Endodermal cell (in vitro differentiated cells): ENCODE data around the gene LRP4. TPM values are rescaled to one million over a fixed set of nuclear protein-coding genes. Genes with fewer than 3 reads are reported as not detected.

Source experiments
- DNase-seq: peaks from one replicate; pipeline ENCODE4 v3.0.0-alpha.2; 2017
- H3K27ac ChIP-seq: 2 replicates; pipeline ENCODE4 v1.5.1; 2013; ENCODE audit warnings: mild to moderate bottlenecking, low read depth, low read length, moderate library complexity
- H3K27me3 ChIP-seq: 2 replicates; pipeline ENCODE4 v1.6.1; 2013; ENCODE audit warnings: mild to moderate bottlenecking, low read length, moderate library complexity; ENCODE audit not compliant: insufficient read depth, control insufficient read depth, poor library complexity, severe bottlenecking
- H3K36me3 ChIP-seq: 2 replicates; pipeline ENCODE4 v1.7.0; 2013; ENCODE audit warnings: mild to moderate bottlenecking, low read length, moderate library complexity; ENCODE audit not compliant: control insufficient read depth, insufficient read depth
- H3K4me1 ChIP-seq: one replicate; pipeline ENCODE4 v1.7.0; 2013; ENCODE audit warnings: low read length; ENCODE audit not compliant: control insufficient read depth, insufficient read depth
- H3K4me3 ChIP-seq: 2 replicates; pipeline ENCODE4 v1.5.1; 2013; ENCODE audit warnings: mild to moderate bottlenecking, low read length, moderate library complexity
- H3K9ac ChIP-seq: 2 replicates; pipeline ENCODE4 v1.6.1; 2013; ENCODE audit warnings: mild to moderate bottlenecking, low read length, moderate library complexity; ENCODE audit not compliant: poor library complexity, severe bottlenecking; ENCODE audit errors: extremely low read depth
- H3K9me3 ChIP-seq: 2 replicates; pipeline ENCODE4 v1.6.1; 2013; ENCODE audit warnings: mild to moderate bottlenecking, low read length, moderate library complexity; ENCODE audit not compliant: control insufficient read depth
- H3K27ac Mint-ChIP-seq: 2 replicates; pipeline ENCODE4 v1.8.0; 2020; ENCODE audit warnings: mixed read lengths
- H3K27me3 Mint-ChIP-seq: 2 replicates; pipeline ENCODE4 v1.8.0; 2021; ENCODE audit warnings: mild to moderate bottlenecking, mixed read lengths; ENCODE audit not compliant: insufficient read depth
- H3K36me3 Mint-ChIP-seq: 2 replicates; pipeline ENCODE4 v1.8.0; 2020; ENCODE audit warnings: low read depth, mixed read lengths
- H3K4me1 Mint-ChIP-seq: 2 replicates; pipeline ENCODE4 v1.8.0; 2020; ENCODE audit warnings: mixed read lengths
- H3K4me3 Mint-ChIP-seq: 2 replicates; pipeline ENCODE4 v1.8.0; 2020; ENCODE audit warnings: mild to moderate bottlenecking, moderate library complexity, mixed read lengths
- H3K9me3 Mint-ChIP-seq: 2 replicates; pipeline ENCODE4 v1.8.0; 2020; ENCODE audit warnings: mild to moderate bottlenecking, mixed read lengths
- CTCF ChIP-seq: fragments of 200-600 bp; sonication (generic); conservative IDR thresholded peaks from 2 replicates; pipeline ENCODE4 v1.5.0; 2021; ENCODE audit warnings: antibody characterized with exemption, mild to moderate bottlenecking
- WGBS, 2 experiments: methylation state at CpG; one replicate each; pipeline versions ENCODE4 v1.1.5 to v1.1.7; 2013; ENCODE audit warnings: missing lambda C conversion rate in 2 of 2, mixed read lengths in 1 of 2; ENCODE audit not compliant: insufficient coverage in 1 of 2, insufficient read length in 1 of 2; 5-methylcytosine and 5-hydroxymethylcytosine counted together
- total RNA-seq, 2 donors: library from RNA; stranded (reverse); fragmentation: NEBNext Ultra II Directional in 1 of 2; extraction: Animal tissue kit (Norgen Biotek cat#: 25700) in 1 of 2; gene quantifications; 2 replicates in 1 of 2; 3 replicates in 1 of 2; pipeline ENCODE4 v1.2.1, GENCODE V29; 2021

Gene LRP4
- total RNA-seq, 2 donors from 2014 or later: 12.6 to 13.6 TPM

- no peaks in the 10 kb centered on the region for H3K4me1 ChIP-seq
- TF ChIP-seq CTCF: no peak
- H3K27ac ChIP-seq: no peak overlapping the region
- H3K4me3 ChIP-seq: no peak overlapping the region
- H3K9me3 ChIP-seq: no peaks in the 10 kb centered on the region
- Mint-ChIP-seq H3K4me1 (no peaks in the 10 kb centered on the region), H3K27ac (no peak overlapping the region), H3K27me3 (no peaks in the 10 kb centered on the region), H3K36me3 (peaks cover 41% of the 10 kb centered on the region), H3K9me3 (no peaks in the 10 kb centered on the region), H3K4me3 (no peak overlapping the region)
- DNase-seq: no peak
- H3K9ac ChIP-seq: no peak overlapping the region
- no peaks in the 10 kb centered on the region for H3K27me3 ChIP-seq
- WGBS, 2 experiments: 87 to 94% methylated on average over 2 of the region's 2 CpGs
- H3K36me3 ChIP-seq: peaks cover 5% of the 10 kb centered on the region
Measured at GRCh38 chr11:46865340-46865739, 53.0 kb downstream of the LRP4 start.

GRCh38 chr11:46860218-46860617 is 58.1 kb downstream of the LRP4 start:
- no peak for DNase-seq
- Mint-ChIP-seq H3K36me3 (peaks cover 23% of the 10 kb centered on the region), H3K9me3 (no peaks in the 10 kb centered on the region), H3K27ac (no peak overlapping the region), H3K27me3 (no peaks in the 10 kb centered on the region), H3K4me3 (no peak overlapping the region), H3K4me1 (no peaks in the 10 kb centered on the region)
- no peak overlapping the region for H3K4me3 ChIP-seq
- 94 to 95% methylated on average over 3 to 4 of the region's 4 CpGs for WGBS, 2 experiments
- no peaks in the 10 kb centered on the region for H3K9me3 ChIP-seq
- peaks cover 11% of the 10 kb centered on the region for H3K36me3 ChIP-seq
- H3K4me1 ChIP-seq: no peaks in the 10 kb centered on the region
- H3K9ac ChIP-seq: no peak overlapping the region
- no peaks in the 10 kb centered on the region for H3K27me3 ChIP-seq
- H3K27ac ChIP-seq: no peak overlapping the region
- TF ChIP-seq CTCF: no peak

- Histone ChIP-seq H3K27me3 (peaks cover 6% of the 10 kb centered on the region), H3K9ac (no peak overlapping the region), H3K4me1 (no peaks in the 10 kb centered on the region), H3K4me3 (no peak overlapping the region), H3K9me3 (no peaks in the 10 kb centered on the region), H3K27ac (no peak overlapping the region), H3K36me3 (peaks cover 11% of the 10 kb centered on the region)
- peaks cover 17% of the 10 kb centered on the region for H3K36me3 Mint-ChIP-seq
- no peaks in the 10 kb centered on the region for H3K9me3 Mint-ChIP-seq
- no peak overlapping the region for H3K4me3 Mint-ChIP-seq
- TF ChIP-seq CTCF: no peak
- no peak for DNase-seq
- no peak overlapping the region for H3K27ac Mint-ChIP-seq
- 91 to 93% methylated on average over 9 to 12 of the region's 12 CpGs for WGBS, 2 experiments
- peaks cover 2% of the 10 kb centered on the region for H3K27me3 Mint-ChIP-seq
- H3K4me1 Mint-ChIP-seq: no peaks in the 10 kb centered on the region
Measured at GRCh38 chr11:46858920-46859546, 59.3 kb downstream of the LRP4 start.
